HG02642 (cell line): ENCODE data around the gene BARX1.

ENCODE experiments used
- ATAC-seq: cut with Tn5 transposase; IDR thresholded peaks from one replicate; pipeline ENCODE4 v1.9.1; 2021; ENCODE audit warnings: mild to moderate bottlenecking; ENCODE audit not compliant: unreplicated experiment, poor library complexity

Gene BARX1

GRCh38 chr9:93929231-93929630 is 25.9 kb downstream of the BARX1 start:
- no peak for ATAC-seq

- ATAC-seq, result no peak
These were observed 32.6 kb downstream of the BARX1 start for GRCh38 chr9:93922535-93922934.

GRCh38 chr9:93920131-93920800 is 34.9 kb downstream of the BARX1 start:
- ATAC-seq, result no peak

- ATAC-seq, result no peak
These were observed 37.1 kb downstream of the BARX1 start for GRCh38 chr9:93918061-93918460.

GRCh38 chr9:93917121-93917853 is 37.9 kb downstream of the BARX1 start:
- ATAC-seq, result no peak

GRCh38 chr9:93916358-93916757 is 38.8 kb downstream of the BARX1 start:
- ATAC-seq, result no peak

GRCh38 chr9:93911801-93912554 is 43.2 kb downstream of the BARX1 start:
- ATAC-seq, result no peak

- no peak for ATAC-seq
These were observed 43.9 kb downstream of the BARX1 start for GRCh38 chr9:93911136-93911745.

- ATAC-seq, result no peak
These were observed 44.6 kb downstream of the BARX1 start for GRCh38 chr9:93910598-93910997.

GRCh38 chr9:93910196-93910595 is 45.0 kb downstream of the BARX1 start:
- no peak for ATAC-seq

GRCh38 chr9:93909242-93909616 is 45.9 kb downstream of the BARX1 start:
- ATAC-seq, result no peak

GRCh38 chr9:93908591-93909241 is 46.4 kb downstream of the BARX1 start:
- ATAC-seq, result no peak

- ATAC-seq, result no peak
These were observed 47.5 kb downstream of the BARX1 start for GRCh38 chr9:93907551-93908199.

- no peak for ATAC-seq
These were observed 48.8 kb downstream of the BARX1 start for GRCh38 chr9:93906195-93906880.

- no peak for ATAC-seq
These were observed 49.6 kb downstream of the BARX1 start for GRCh38 chr9:93905473-93906133.

- no peak for ATAC-seq
These were observed 50.3 kb downstream of the BARX1 start for GRCh38 chr9:93904649-93905472.

- no peak for ATAC-seq
These were observed 51.1 kb downstream of the BARX1 start for GRCh38 chr9:93903886-93904648.
